Gastrocnemius medialis (tissue), 4 donors: Measurements from ENCODE around the gene EDEM3.

Experiments used
- CTCF ChIP-seq, 5 experiments: fragments of 450-650 bp in 3 of 5; fragments of 200-600 bp in 2 of 5; sonication (generic) in 2 of 5; IDR thresholded peaks in 4 of 5; conservative IDR thresholded peaks in 1 of 5; 1 replicate in 4 of 5; 2 replicates in 1 of 5; pipeline ENCODE4 v1.5.1; 2016 to 2019; ENCODE audit warnings: antibody characterized with exemption in 5 of 5, mild to moderate bottlenecking in 3 of 5, moderate library complexity in 3 of 5
- POLR2A ChIP-seq, 2 donors: fragments of 450-650 bp; IDR thresholded peaks; one replicate each; pipeline ENCODE4 v1.6.1; 2017; ENCODE audit warnings: antibody characterized with exemption in 2 of 2, mild to moderate bottlenecking in 2 of 2, moderate library complexity in 2 of 2

GRCh38 chr1:184740344-184740743 is 14.3 kb downstream of the EDEM3 start:
- TF ChIP-seq CTCF (IDR thresholded peaks at IDR 0.05 in 4 of 5, conservative IDR thresholded peaks at IDR 0.05 in 1 of 5) (no peak), POLR2A (IDR thresholded peaks at IDR 0.05) (no peak)
